K562 (cell line): ENCODE results near the gene CATSPER1. TPM values are rescaled to one million over a fixed set of nuclear protein-coding genes. Genes with fewer than 3 reads are reported as not detected.
A peak's percentile ranks its signal among the peaks of the same experiment; 100 is the strongest.

ENCODE experiments used
- ARHGAP35 ChIP-seq: fragments of 450-650 bp; IDR thresholded peaks from 2 replicates; pipeline ENCODE4 v1.6.1; 2018; ENCODE audit not compliant: partially characterized antibody
- CREB1 ChIP-seq, 2 experiments: sonication (generic) in 1 of 2; formaldehyde crosslinking in 1 of 2; IDR thresholded peaks; 2 replicates each; pipeline versions ENCODE4 v1.6.1 to v1.8.0; 2012 to 2022; ENCODE audit warnings: inconsistent platforms in 1 of 2, mild to moderate bottlenecking in 1 of 2, missing genetic modification reagents in 1 of 2, moderate library complexity in 1 of 2
- KDM2B ChIP-seq: fragments of 250-450 bp; sonication (Bioruptor Pico); IDR thresholded peaks from 2 replicates; pipeline ENCODE4 v1.8.0; 2021; ENCODE audit warnings: mild to moderate bottlenecking, moderate library complexity
- POLR3A ChIP-seq: IDR thresholded peaks from 2 replicates; pipeline ENCODE4 v1.6.1; 2011; ENCODE audit warnings: borderline replicate concordance, mild to moderate bottlenecking, moderate library complexity; ENCODE audit not compliant: insufficient read length, insufficient read depth; ENCODE audit errors: extremely low read depth
- SMARCA5 ChIP-seq: fragments of 450-650 bp; IDR thresholded peaks from 2 replicates; pipeline ENCODE4 v1.6.1; 2016
- TRIM28 ChIP-seq: fragments of 450-650 bp; IDR thresholded peaks from 2 replicates; pipeline ENCODE4 v1.6.1; 2017
- XRCC5 ChIP-seq: fragments of 200-400 bp; formaldehyde crosslinking; IDR thresholded peaks from 2 replicates; pipeline ENCODE4 v1.6.1; 2017; ENCODE audit warnings: low read depth, mild to moderate bottlenecking, low read length
- polyA plus RNA-seq, 8 experiments: library from polyadenylated mRNA; depleted of rRNA in 4 of 8; stranded (reverse) in 5 of 8; unstranded in 3 of 8; fragments of >200 nt; fragmentation: Nextera tagmentation in 2 of 8; fragmentation: Illumina TruSeq in 1 of 8; extraction: Ambion mirVana in 2 of 8; extraction: Trizol in 1 of 8; gene quantifications; 2 replicates each; pipeline versions ENCODE4 v1.2.1 to v1.2.3, GENCODE V29; 2011 to 2014; ENCODE audit warnings: inconsistent platforms in 1 of 8, missing spikeins in 1 of 8
- total RNA-seq, 7 experiments: library from RNA; depleted of rRNA in 6 of 7; stranded (reverse); fragments of >200 nt in 6 of 7; fragmentation: Illumina TruSeq in 2 of 7; extraction: Trizol in 2 of 7; gene quantifications; 2 replicates each; pipeline versions ENCODE4 v1.2.1 to v1.2.3, GENCODE V29; 2011 to 2021; ENCODE audit warnings: low replicate concordance in 1 of 7
- TF ChIP-seq, protein P1 (sequence below): fragments of 150-350 bp; IDR thresholded peaks from 2 replicates; pipeline ENCODE4 v1.6.1; 2014; ENCODE audit warnings: low read depth, mild to moderate bottlenecking, low read length, borderline replicate concordance
- TF ChIP-seq, protein P2 (sequence below): fragments of 450-650 bp; IDR thresholded peaks from 2 replicates; pipeline ENCODE4 v1.6.1; 2016; ENCODE audit warnings: mild to moderate bottlenecking, moderate library complexity
- TF ChIP-seq, protein P3 (sequence below): sonication (generic); formaldehyde crosslinking; IDR thresholded peaks from 2 replicates; pipeline ENCODE4 v1.8.0; 2022; ENCODE audit warnings: missing genetic modification reagents, mild to moderate bottlenecking, moderate library complexity, borderline replicate concordance

CATSPER1 gene
- total and polyA plus RNA-seq, 9 of the 15 experiments (the other 6 are each of a cell fraction or from before 2014, with no cell fraction given): 0.21 to 3.3 (median 0.76) TPM

DNA sequence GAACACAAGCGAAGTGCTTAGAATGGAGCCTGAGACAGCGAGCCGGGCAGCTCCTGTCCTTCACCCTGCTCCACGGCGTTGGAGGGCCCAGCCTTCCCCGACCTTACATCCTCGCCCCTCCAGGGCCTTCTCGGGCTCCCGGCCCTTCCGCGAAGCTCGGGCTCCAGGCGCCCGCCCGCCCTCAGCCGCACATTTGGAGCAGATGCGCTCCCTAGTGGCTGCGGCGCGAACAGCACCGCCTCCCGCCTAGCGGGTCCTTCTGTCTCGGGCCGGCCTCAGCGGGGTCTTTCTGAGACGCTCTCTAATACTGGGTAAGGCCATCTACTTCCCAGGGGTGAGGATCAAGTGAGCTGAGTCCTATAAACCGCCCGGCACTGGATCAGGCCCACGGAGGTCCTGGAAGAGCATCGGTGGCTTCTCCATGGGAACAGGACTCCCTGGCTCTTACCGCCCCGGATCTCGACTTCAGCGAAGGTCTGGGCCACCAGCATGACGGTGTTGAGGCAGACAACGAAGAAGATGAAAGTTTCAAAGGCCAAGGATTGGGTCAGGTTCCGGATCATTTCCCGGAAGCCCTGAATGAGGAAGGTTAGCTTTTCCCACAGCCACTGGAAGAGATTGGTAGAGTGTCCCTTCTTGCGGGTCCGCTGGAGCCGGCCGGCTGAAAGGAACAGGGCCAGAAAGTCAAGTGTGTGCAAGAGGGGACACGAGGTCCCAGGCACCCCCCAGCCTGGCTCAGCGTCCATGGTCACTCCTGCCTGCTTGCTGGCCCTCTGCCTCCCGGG, 3.7 kb downstream of the CATSPER1 start (continued):
- TF ChIP-seq, protein P1, sequence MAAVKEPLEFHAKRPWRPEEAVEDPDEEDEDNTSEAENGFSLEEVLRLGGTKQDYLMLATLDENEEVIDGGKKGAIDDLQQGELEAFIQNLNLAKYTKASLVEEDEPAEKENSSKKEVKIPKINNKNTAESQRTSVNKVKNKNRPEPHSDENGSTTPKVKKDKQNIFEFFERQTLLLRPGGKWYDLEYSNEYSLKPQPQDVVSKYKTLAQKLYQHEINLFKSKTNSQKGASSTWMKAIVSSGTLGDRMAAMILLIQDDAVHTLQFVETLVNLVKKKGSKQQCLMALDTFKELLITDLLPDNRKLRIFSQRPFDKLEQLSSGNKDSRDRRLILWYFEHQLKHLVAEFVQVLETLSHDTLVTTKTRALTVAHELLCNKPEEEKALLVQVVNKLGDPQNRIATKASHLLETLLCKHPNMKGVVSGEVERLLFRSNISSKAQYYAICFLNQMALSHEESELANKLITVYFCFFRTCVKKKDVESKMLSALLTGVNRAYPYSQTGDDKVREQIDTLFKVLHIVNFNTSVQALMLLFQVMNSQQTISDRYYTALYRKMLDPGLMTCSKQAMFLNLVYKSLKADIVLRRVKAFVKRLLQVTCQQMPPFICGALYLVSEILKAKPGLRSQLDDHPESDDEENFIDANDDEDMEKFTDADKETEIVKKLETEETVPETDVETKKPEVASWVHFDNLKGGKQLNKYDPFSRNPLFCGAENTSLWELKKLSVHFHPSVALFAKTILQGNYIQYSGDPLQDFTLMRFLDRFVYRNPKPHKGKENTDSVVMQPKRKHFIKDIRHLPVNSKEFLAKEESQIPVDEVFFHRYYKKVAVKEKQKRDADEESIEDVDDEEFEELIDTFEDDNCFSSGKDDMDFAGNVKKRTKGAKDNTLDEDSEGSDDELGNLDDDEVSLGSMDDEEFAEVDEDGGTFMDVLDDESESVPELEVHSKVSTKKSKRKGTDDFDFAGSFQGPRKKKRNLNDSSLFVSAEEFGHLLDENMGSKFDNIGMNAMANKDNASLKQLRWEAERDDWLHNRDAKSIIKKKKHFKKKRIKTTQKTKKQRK: no peak
- TF ChIP-seq, protein P2, sequence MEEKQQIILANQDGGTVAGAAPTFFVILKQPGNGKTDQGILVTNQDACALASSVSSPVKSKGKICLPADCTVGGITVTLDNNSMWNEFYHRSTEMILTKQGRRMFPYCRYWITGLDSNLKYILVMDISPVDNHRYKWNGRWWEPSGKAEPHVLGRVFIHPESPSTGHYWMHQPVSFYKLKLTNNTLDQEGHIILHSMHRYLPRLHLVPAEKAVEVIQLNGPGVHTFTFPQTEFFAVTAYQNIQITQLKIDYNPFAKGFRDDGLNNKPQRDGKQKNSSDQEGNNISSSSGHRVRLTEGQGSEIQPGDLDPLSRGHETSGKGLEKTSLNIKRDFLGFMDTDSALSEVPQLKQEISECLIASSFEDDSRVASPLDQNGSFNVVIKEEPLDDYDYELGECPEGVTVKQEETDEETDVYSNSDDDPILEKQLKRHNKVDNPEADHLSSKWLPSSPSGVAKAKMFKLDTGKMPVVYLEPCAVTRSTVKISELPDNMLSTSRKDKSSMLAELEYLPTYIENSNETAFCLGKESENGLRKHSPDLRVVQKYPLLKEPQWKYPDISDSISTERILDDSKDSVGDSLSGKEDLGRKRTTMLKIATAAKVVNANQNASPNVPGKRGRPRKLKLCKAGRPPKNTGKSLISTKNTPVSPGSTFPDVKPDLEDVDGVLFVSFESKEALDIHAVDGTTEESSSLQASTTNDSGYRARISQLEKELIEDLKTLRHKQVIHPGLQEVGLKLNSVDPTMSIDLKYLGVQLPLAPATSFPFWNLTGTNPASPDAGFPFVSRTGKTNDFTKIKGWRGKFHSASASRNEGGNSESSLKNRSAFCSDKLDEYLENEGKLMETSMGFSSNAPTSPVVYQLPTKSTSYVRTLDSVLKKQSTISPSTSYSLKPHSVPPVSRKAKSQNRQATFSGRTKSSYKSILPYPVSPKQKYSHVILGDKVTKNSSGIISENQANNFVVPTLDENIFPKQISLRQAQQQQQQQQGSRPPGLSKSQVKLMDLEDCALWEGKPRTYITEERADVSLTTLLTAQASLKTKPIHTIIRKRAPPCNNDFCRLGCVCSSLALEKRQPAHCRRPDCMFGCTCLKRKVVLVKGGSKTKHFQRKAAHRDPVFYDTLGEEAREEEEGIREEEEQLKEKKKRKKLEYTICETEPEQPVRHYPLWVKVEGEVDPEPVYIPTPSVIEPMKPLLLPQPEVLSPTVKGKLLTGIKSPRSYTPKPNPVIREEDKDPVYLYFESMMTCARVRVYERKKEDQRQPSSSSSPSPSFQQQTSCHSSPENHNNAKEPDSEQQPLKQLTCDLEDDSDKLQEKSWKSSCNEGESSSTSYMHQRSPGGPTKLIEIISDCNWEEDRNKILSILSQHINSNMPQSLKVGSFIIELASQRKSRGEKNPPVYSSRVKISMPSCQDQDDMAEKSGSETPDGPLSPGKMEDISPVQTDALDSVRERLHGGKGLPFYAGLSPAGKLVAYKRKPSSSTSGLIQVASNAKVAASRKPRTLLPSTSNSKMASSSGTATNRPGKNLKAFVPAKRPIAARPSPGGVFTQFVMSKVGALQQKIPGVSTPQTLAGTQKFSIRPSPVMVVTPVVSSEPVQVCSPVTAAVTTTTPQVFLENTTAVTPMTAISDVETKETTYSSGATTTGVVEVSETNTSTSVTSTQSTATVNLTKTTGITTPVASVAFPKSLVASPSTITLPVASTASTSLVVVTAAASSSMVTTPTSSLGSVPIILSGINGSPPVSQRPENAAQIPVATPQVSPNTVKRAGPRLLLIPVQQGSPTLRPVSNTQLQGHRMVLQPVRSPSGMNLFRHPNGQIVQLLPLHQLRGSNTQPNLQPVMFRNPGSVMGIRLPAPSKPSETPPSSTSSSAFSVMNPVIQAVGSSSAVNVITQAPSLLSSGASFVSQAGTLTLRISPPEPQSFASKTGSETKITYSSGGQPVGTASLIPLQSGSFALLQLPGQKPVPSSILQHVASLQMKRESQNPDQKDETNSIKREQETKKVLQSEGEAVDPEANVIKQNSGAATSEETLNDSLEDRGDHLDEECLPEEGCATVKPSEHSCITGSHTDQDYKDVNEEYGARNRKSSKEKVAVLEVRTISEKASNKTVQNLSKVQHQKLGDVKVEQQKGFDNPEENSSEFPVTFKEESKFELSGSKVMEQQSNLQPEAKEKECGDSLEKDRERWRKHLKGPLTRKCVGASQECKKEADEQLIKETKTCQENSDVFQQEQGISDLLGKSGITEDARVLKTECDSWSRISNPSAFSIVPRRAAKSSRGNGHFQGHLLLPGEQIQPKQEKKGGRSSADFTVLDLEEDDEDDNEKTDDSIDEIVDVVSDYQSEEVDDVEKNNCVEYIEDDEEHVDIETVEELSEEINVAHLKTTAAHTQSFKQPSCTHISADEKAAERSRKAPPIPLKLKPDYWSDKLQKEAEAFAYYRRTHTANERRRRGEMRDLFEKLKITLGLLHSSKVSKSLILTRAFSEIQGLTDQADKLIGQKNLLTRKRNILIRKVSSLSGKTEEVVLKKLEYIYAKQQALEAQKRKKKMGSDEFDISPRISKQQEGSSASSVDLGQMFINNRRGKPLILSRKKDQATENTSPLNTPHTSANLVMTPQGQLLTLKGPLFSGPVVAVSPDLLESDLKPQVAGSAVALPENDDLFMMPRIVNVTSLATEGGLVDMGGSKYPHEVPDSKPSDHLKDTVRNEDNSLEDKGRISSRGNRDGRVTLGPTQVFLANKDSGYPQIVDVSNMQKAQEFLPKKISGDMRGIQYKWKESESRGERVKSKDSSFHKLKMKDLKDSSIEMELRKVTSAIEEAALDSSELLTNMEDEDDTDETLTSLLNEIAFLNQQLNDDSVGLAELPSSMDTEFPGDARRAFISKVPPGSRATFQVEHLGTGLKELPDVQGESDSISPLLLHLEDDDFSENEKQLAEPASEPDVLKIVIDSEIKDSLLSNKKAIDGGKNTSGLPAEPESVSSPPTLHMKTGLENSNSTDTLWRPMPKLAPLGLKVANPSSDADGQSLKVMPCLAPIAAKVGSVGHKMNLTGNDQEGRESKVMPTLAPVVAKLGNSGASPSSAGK: peak; percentile 60
- TF ChIP-seq, protein P3, sequence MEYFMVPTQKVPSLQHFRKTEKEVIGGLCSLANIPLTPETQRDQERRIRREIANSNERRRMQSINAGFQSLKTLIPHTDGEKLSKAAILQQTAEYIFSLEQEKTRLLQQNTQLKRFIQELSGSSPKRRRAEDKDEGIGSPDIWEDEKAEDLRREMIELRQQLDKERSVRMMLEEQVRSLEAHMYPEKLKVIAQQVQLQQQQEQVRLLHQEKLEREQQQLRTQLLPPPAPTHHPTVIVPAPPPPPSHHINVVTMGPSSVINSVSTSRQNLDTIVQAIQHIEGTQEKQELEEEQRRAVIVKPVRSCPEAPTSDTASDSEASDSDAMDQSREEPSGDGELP: peak; percentile 84; the same call in 1 of the 2 replicates
- no peak for TF ChIP-seq ARHGAP35
- TF ChIP-seq XRCC5: peak; percentile 41; the same call in 1 of the 2 replicates
- no peak for TF ChIP-seq POLR3A
- no peak for TF ChIP-seq TRIM28
- TF ChIP-seq SMARCA5: no peak
- TF ChIP-seq CREB1 (IDR thresholded peaks at IDR 0.05): no peak
- TF ChIP-seq CREB1 (CRISPR knock-in tag; IDR thresholded peaks at IDR 0.05): peak; percentile 37; the same call in 1 of the 2 replicates
- 0 out of 2 replicates have a peak, but pooled peaks have one; percentile 1 for TF ChIP-seq KDM2B (CRISPR knock-in tag)
